GM23338 (cell line): ENCODE data around the gene IGF2BP3. TPM values are rescaled to one million over a fixed set of nuclear protein-coding genes. Genes with fewer than 3 reads are reported as not detected.

Experiments used
- ATAC-seq: fragments of 200-7000 bp; cut with Tn5 transposase; 3 replicates; pipeline ENCODE4 v1.9.1; 2020
- DNase-seq: peaks from one replicate; pipeline ENCODE4 v3.0.0-alpha.2; 2015; ENCODE audit warnings: low spot score
- H2AFZ ChIP-seq: fragments of 200-600 bp; sonication (generic); 2 replicates; pipeline ENCODE4 v1.8.0; 2016; ENCODE audit warnings: antibody characterized with exemption, mild to moderate bottlenecking, moderate library complexity
- H3F3A ChIP-seq: fragments of 200-600 bp; sonication (generic); replicated peaks from 2 replicates; pipeline ENCODE4 v1.8.0; 2017; ENCODE audit warnings: antibody characterized with exemption, mixed run types, low read depth
- H3K27ac ChIP-seq: fragments of 200-600 bp; sonication (generic); 2 replicates; pipeline ENCODE4 v1.6.1; 2016; ENCODE audit warnings: low read depth
- H3K27me3 ChIP-seq: fragments of 200-600 bp; sonication (generic); 2 replicates; pipeline ENCODE4 v1.8.0; 2016; ENCODE audit warnings: mild to moderate bottlenecking, mixed run types, moderate library complexity; ENCODE audit not compliant: insufficient read depth
- H3K36me3 ChIP-seq: fragments of 200-600 bp; sonication (generic); 2 replicates; pipeline ENCODE4 v1.8.0; 2016; ENCODE audit warnings: mild to moderate bottlenecking; ENCODE audit not compliant: insufficient read depth
- H3K4me1 ChIP-seq: fragments of 200-600 bp; sonication (generic); 2 replicates; pipeline ENCODE4 v1.8.0; 2016; ENCODE audit warnings: mild to moderate bottlenecking, moderate library complexity; ENCODE audit not compliant: insufficient read depth
- H3K4me2 ChIP-seq: fragments of 200-600 bp; sonication (generic); 2 replicates; pipeline ENCODE4 v1.7.1; 2017; ENCODE audit warnings: mixed run types
- H3K4me3 ChIP-seq: fragments of 200-600 bp; sonication (generic); 2 replicates; pipeline ENCODE4 v1.6.1; 2016; ENCODE audit warnings: mixed run types
- H3K79me2 ChIP-seq: fragments of 200-600 bp; sonication (generic); replicated peaks from 2 replicates; pipeline ENCODE4 v1.8.0; 2017; ENCODE audit warnings: mild to moderate bottlenecking; ENCODE audit not compliant: insufficient read depth
- H3K9me2 ChIP-seq: fragments of 200-600 bp; sonication (generic); 2 replicates; pipeline ENCODE4 v1.8.0; 2017; ENCODE audit not compliant: insufficient read depth
- H4K20me1 ChIP-seq: fragments of 200-600 bp; sonication (generic); replicated peaks from 2 replicates; pipeline ENCODE4 v1.8.0; 2017; ENCODE audit warnings: mild to moderate bottlenecking; ENCODE audit not compliant: insufficient read depth
- H3K27ac Mint-ChIP-seq: 2 replicates; pipeline ENCODE4 v1.8.0; 2020; ENCODE audit warnings: inconsistent platforms, mild to moderate bottlenecking, moderate library complexity, mixed read lengths
- H3K27me3 Mint-ChIP-seq: 3 replicates; pipeline ENCODE4 v1.8.0; 2022; ENCODE audit warnings: low read depth, mild to moderate bottlenecking, moderate library complexity, mixed read lengths, inconsistent platforms; ENCODE audit not compliant: insufficient read depth, poor library complexity
- H3K36me3 Mint-ChIP-seq: 3 replicates; pipeline ENCODE4 v1.8.0; 2021; ENCODE audit warnings: low read depth, mild to moderate bottlenecking, inconsistent platforms, moderate library complexity, mixed read lengths
- H3K4me1 Mint-ChIP-seq: 3 replicates; pipeline ENCODE4 v1.8.0; 2020; ENCODE audit warnings: mild to moderate bottlenecking, inconsistent platforms, mixed read lengths
- H3K4me3 Mint-ChIP-seq: 3 replicates; pipeline ENCODE4 v1.8.0; 2021; ENCODE audit warnings: moderate library complexity, mild to moderate bottlenecking, inconsistent platforms, mixed read lengths
- H3K9me3 Mint-ChIP-seq: 3 replicates; pipeline ENCODE4 v1.8.0; 2020; ENCODE audit warnings: moderate library complexity, mild to moderate bottlenecking, inconsistent platforms, mixed read lengths
- CREB1 ChIP-seq: fragments of 250-450 bp; sonication (Bioruptor Pico); IDR thresholded peaks from 2 replicates; pipeline ENCODE4 v1.5.0; 2020; ENCODE audit warnings: low read depth, mild to moderate bottlenecking, moderate library complexity
- EZH2phosphoT487 ChIP-seq: fragments of 200-600 bp; sonication (generic); IDR thresholded peaks from one replicate; pipeline ENCODE4 v1.8.1; 2018; ENCODE audit warnings: antibody characterized with exemption; ENCODE audit not compliant: unreplicated experiment
- polyA plus RNA-seq: library from polyadenylated mRNA; unstranded; fragments of >200 nt; fragmentation: Nextera tagmentation; extraction: Ambion mirVana; gene quantifications from 2 replicates; pipeline ENCODE4 v1.2.1, GENCODE V29; 2016
- total RNA-seq: library from RNA; depleted of rRNA; stranded (reverse); fragments of >200 nt; shearing (Covaris generic); gene quantifications from 2 replicates; pipeline ENCODE4 v1.2.3, GENCODE V29; 2014
- TF ChIP-seq, protein P1 (sequence below), 2 experiments: fragments of 200-600 bp in 1 of 2; sonication (generic) in 1 of 2; conservative IDR thresholded peaks; 2 replicates each; pipeline versions ENCODE4 v1.5.1 to v1.6.1; 2016 to 2017; ENCODE audit warnings: antibody characterized with exemption in 2 of 2, low read depth in 2 of 2, mild to moderate bottlenecking in 2 of 2, moderate library complexity in 1 of 2
- TF ChIP-seq, protein P2 (sequence below): IDR thresholded peaks from 2 replicates; pipeline ENCODE4 v1.6.1; 2016; ENCODE audit warnings: antibody characterized with exemption
- TF ChIP-seq, protein P3 (sequence below): fragments of 250-450 bp; sonication (Bioruptor Pico); IDR thresholded peaks from 2 replicates; pipeline ENCODE4 v1.5.0; 2020; ENCODE audit warnings: mild to moderate bottlenecking, moderate library complexity

The IGF2BP3 gene
- total and polyA plus RNA-seq, 2 experiments from 2014 or later: 52.0 to 183 TPM

- DNase-seq (no peak), ATAC-seq (no peak)
- H3F3A ChIP-seq: no peaks in the 10 kb centered on the region
- no peak overlapping the region for H3K4me3 ChIP-seq
- no peak overlapping the region for H3K27ac ChIP-seq
- H4K20me1 ChIP-seq: no peaks in the 10 kb centered on the region
- Mint-ChIP-seq H3K27me3 (peaks cover 10% of the 10 kb centered on the region), H3K36me3 (no peaks in the 10 kb centered on the region; the same call in 1 of the 3 replicates), H3K4me1 (peaks cover 33% of the 10 kb centered on the region), H3K9me3 (no peaks in the 10 kb centered on the region), H3K4me3 (peak overlapping the region; percentile 25; the same call in 1 of the 3 replicates), H3K27ac (no peak overlapping the region)
- H3K79me2 ChIP-seq: peaks cover 53% of the 10 kb centered on the region
- 0 out of 2 replicates have a peak overlapping the region, but pooled peaks have one; percentile 6 for H3K4me2 ChIP-seq
- H2AFZ ChIP-seq: no peak overlapping the region
- H3K9me2 ChIP-seq: no peaks in the 10 kb centered on the region
- TF ChIP-seq, protein P1, sequence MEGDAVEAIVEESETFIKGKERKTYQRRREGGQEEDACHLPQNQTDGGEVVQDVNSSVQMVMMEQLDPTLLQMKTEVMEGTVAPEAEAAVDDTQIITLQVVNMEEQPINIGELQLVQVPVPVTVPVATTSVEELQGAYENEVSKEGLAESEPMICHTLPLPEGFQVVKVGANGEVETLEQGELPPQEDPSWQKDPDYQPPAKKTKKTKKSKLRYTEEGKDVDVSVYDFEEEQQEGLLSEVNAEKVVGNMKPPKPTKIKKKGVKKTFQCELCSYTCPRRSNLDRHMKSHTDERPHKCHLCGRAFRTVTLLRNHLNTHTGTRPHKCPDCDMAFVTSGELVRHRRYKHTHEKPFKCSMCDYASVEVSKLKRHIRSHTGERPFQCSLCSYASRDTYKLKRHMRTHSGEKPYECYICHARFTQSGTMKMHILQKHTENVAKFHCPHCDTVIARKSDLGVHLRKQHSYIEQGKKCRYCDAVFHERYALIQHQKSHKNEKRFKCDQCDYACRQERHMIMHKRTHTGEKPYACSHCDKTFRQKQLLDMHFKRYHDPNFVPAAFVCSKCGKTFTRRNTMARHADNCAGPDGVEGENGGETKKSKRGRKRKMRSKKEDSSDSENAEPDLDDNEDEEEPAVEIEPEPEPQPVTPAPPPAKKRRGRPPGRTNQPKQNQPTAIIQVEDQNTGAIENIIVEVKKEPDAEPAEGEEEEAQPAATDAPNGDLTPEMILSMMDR (conservative IDR thresholded peaks at IDR 0.05; ENCODE audit: low read depth in 2 of 2): no peak
- H3K36me3 ChIP-seq: no peaks in the 10 kb centered on the region
- peaks cover 20% of the 10 kb centered on the region for H3K4me1 ChIP-seq
- H3K27me3 ChIP-seq: no peaks in the 10 kb centered on the region
These were observed 7.9 kb upstream of the IGF2BP3 start for GRCh38 chr7:23477962-23478866.

DNA sequence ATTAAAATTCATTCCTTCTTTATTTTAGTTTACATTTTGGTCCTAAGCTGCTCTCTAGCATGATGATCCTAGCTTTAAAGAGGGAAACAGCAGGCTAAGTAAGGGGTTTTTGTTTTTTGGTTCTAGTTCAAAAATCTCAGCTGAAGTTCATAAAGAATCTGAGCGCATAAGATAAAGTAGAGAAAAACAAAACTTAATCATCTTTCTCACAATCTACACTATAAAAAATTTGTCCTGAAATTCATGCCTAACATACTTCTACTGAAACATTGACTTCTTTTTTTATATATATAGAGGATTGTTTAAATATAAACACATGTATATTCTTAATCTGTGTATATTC is 6.8 kb upstream of the IGF2BP3 start:
- H3K27me3 ChIP-seq: no peaks in the 10 kb centered on the region
- no peaks in the 10 kb centered on the region for H3K9me2 ChIP-seq
- H3K4me2 ChIP-seq: peak overlapping the region; percentile 74
- DNase-seq (no peak), ATAC-seq (no peak)
- H4K20me1 ChIP-seq: no peaks in the 10 kb centered on the region
- peaks cover 63% of the 10 kb centered on the region for H3K79me2 ChIP-seq
- H3F3A ChIP-seq: no peaks in the 10 kb centered on the region
- H2AFZ ChIP-seq: no peak overlapping the region
- Mint-ChIP-seq H3K4me3 (peak overlapping the region; percentile 84), H3K27me3 (peaks cover 10% of the 10 kb centered on the region), H3K4me1 (peaks cover 35% of the 10 kb centered on the region), H3K27ac (no peak overlapping the region), H3K36me3 (no peaks in the 10 kb centered on the region; the same call in 1 of the 3 replicates), H3K9me3 (no peaks in the 10 kb centered on the region)
- peak overlapping the region; percentile 56 for H3K4me3 ChIP-seq
- H3K36me3 ChIP-seq: no peaks in the 10 kb centered on the region
- TF ChIP-seq CREB1 (no peak), EZH2phosphoT487 (no peak)
- TF ChIP-seq, protein P2, sequence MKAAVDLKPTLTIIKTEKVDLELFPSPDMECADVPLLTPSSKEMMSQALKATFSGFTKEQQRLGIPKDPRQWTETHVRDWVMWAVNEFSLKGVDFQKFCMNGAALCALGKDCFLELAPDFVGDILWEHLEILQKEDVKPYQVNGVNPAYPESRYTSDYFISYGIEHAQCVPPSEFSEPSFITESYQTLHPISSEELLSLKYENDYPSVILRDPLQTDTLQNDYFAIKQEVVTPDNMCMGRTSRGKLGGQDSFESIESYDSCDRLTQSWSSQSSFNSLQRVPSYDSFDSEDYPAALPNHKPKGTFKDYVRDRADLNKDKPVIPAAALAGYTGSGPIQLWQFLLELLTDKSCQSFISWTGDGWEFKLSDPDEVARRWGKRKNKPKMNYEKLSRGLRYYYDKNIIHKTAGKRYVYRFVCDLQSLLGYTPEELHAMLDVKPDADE: no peak
- TF ChIP-seq, protein P3, sequence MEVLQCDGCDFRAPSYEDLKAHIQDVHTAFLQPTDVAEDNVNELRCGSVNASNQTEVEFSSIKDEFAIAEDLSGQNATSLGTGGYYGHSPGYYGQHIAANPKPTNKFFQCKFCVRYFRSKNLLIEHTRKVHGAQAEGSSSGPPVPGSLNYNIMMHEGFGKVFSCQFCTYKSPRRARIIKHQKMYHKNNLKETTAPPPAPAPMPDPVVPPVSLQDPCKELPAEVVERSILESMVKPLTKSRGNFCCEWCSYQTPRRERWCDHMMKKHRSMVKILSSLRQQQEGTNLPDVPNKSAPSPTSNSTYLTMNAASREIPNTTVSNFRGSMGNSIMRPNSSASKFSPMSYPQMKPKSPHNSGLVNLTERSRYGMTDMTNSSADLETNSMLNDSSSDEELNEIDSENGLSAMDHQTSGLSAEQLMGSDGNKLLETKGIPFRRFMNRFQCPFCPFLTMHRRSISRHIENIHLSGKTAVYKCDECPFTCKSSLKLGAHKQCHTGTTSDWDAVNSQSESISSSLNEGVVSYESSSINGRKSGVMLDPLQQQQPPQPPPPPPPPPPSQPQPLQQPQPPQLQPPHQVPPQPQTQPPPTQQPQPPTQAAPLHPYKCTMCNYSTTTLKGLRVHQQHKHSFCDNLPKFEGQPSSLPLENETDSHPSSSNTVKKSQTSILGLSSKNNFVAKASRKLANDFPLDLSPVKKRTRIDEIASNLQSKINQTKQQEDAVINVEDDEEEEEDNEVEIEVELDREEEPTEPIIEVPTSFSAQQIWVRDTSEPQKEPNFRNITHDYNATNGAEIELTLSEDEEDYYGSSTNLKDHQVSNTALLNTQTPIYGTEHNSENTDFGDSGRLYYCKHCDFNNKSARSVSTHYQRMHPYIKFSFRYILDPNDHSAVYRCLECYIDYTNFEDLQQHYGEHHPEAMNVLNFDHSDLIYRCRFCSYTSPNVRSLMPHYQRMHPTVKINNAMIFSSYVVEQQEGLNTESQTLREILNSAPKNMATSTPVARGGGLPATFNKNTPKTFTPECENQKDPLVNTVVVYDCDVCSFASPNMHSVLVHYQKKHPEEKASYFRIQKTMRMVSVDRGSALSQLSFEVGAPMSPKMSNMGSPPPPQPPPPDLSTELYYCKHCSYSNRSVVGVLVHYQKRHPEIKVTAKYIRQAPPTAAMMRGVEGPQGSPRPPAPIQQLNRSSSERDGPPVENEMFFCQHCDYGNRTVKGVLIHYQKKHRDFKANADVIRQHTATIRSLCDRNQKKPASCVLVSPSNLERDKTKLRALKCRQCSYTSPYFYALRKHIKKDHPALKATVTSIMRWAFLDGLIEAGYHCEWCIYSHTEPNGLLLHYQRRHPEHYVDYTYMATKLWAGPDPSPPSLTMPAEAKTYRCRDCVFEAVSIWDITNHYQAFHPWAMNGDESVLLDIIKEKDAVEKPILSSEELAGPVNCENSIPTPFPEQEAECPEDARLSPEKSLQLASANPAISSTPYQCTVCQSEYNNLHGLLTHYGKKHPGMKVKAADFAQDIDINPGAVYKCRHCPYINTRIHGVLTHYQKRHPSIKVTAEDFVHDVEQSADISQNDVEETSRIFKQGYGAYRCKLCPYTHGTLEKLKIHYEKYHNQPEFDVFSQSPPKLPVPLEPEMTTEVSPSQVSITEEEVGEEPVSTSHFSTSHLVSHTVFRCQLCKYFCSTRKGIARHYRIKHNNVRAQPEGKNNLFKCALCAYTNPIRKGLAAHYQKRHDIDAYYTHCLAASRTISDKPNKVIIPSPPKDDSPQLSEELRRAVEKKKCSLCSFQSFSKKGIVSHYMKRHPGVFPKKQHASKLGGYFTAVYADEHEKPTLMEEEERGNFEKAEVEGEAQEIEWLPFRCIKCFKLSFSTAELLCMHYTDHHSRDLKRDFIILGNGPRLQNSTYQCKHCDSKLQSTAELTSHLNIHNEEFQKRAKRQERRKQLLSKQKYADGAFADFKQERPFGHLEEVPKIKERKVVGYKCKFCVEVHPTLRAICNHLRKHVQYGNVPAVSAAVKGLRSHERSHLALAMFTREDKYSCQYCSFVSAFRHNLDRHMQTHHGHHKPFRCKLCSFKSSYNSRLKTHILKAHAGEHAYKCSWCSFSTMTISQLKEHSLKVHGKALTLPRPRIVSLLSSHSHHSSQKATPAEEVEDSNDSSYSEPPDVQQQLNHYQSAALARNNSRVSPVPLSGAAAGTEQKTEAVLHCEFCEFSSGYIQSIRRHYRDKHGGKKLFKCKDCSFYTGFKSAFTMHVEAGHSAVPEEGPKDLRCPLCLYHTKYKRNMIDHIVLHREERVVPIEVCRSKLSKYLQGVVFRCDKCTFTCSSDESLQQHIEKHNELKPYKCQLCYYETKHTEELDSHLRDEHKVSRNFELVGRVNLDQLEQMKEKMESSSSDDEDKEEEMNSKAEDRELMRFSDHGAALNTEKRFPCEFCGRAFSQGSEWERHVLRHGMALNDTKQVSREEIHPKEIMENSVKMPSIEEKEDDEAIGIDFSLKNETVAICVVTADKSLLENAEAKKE: no peak
- TF ChIP-seq, protein P1 (conservative IDR thresholded peaks at IDR 0.05; ENCODE audit: low read depth in 2 of 2): no peak
- 0 out of 2 replicates have a peak overlapping the region, but pooled peaks have one; percentile 99 for H3K27ac ChIP-seq
- H3K4me1 ChIP-seq: peaks cover 27% of the 10 kb centered on the region
